Mesenchymal stem cell (in vitro differentiated cells and primary cell): ENCODE results near the gene PRSS57.

Experiments
- DNase-seq: peaks from one replicate; pipeline ENCODE4 v3.0.0-alpha.2; 2013
- H2AFZ ChIP-seq: one replicate; pipeline ENCODE4 v1.6.1; 2013; ENCODE audit warnings: low read depth, mild to moderate bottlenecking, control low read depth, inconsistent platforms, low read length, moderate library complexity
- H2AK5ac ChIP-seq: 2 replicates; pipeline ENCODE4 v1.6.1; 2013; ENCODE audit warnings: low read length, moderate library complexity, mild to moderate bottlenecking, inconsistent platforms; ENCODE audit not compliant: severe bottlenecking
- H2BK120ac ChIP-seq: one replicate; pipeline ENCODE4 v1.6.1; 2013; ENCODE audit warnings: low read depth, mild to moderate bottlenecking, inconsistent platforms, low read length, moderate library complexity
- H2BK12ac ChIP-seq, 2 experiments: one replicate each; pipeline ENCODE4 v1.6.1; 2013; ENCODE audit warnings: inconsistent platforms in 2 of 2, low read length in 2 of 2, mild to moderate bottlenecking in 2 of 2, moderate library complexity in 2 of 2, control low read depth in 1 of 2
- H2BK15ac ChIP-seq: one replicate; pipeline ENCODE4 v1.6.1; 2013; ENCODE audit warnings: mild to moderate bottlenecking, low read depth, inconsistent platforms; ENCODE audit not compliant: poor library complexity, severe bottlenecking
- H2BK5ac ChIP-seq: 2 replicates; pipeline ENCODE4 v1.6.1; 2013; ENCODE audit warnings: low read depth, mild to moderate bottlenecking, low read length, control low read depth, inconsistent platforms; ENCODE audit not compliant: poor library complexity, severe bottlenecking
- H3K14ac ChIP-seq, 2 experiments: one replicate each; pipeline ENCODE4 v1.6.1; 2013; ENCODE audit warnings: inconsistent platforms in 2 of 2, low read length in 2 of 2, control low read depth in 1 of 2, mild to moderate bottlenecking in 1 of 2, moderate library complexity in 1 of 2
- H3K18ac ChIP-seq, 2 experiments: one replicate each; pipeline ENCODE4 v1.6.1; 2013; ENCODE audit warnings: inconsistent platforms in 2 of 2, low read length in 2 of 2, control low read depth in 1 of 2, low read depth in 1 of 2, mild to moderate bottlenecking in 1 of 2
- H3K23ac ChIP-seq, 2 experiments: one replicate each; pipeline ENCODE4 v1.6.1; 2013; ENCODE audit warnings: inconsistent platforms in 2 of 2, low read length in 2 of 2, mild to moderate bottlenecking in 2 of 2, moderate library complexity in 2 of 2, control low read depth in 1 of 2
- H3K27ac ChIP-seq: 2 replicates; pipeline ENCODE4 v1.5.1; 2013; ENCODE audit warnings: mild to moderate bottlenecking, moderate library complexity, low read length, control low read depth, inconsistent platforms; ENCODE audit not compliant: poor library complexity, severe bottlenecking
- H3K27me3 ChIP-seq, 2 experiments: 2 replicates each; pipeline versions ENCODE4 v1.6.1 to v1.7.0; 2013; ENCODE audit warnings: low read length in 2 of 2, mild to moderate bottlenecking in 2 of 2, moderate library complexity in 2 of 2, control low read depth in 1 of 2, inconsistent platforms in 1 of 2; ENCODE audit not compliant: control insufficient read depth in 1 of 2, insufficient read depth in 1 of 2
- H3K36me3 ChIP-seq, 2 experiments: 2 replicates each; pipeline versions ENCODE4 v1.6.1 to v1.7.0; 2013; ENCODE audit warnings: low read length in 2 of 2, control low read depth in 1 of 2, inconsistent platforms in 1 of 2, low read depth in 1 of 2, mild to moderate bottlenecking in 1 of 2; ENCODE audit not compliant: insufficient read depth in 2 of 2, control insufficient read depth in 1 of 2
- H3K4ac ChIP-seq, 2 experiments: one replicate each; pipeline ENCODE4 v1.6.1; 2013; ENCODE audit warnings: inconsistent platforms in 2 of 2, low read length in 2 of 2, mild to moderate bottlenecking in 2 of 2, moderate library complexity in 2 of 2, control low read depth in 1 of 2, low read depth in 1 of 2
- H3K4me1 ChIP-seq: 2 replicates; pipeline ENCODE4 v1.6.1; 2013; ENCODE audit warnings: low read depth, low read length, control low read depth; ENCODE audit not compliant: control insufficient read depth, insufficient read depth
- H3K4me2 ChIP-seq: 2 replicates; pipeline ENCODE4 v1.6.1; 2013; ENCODE audit warnings: low read length, mild to moderate bottlenecking, inconsistent platforms; ENCODE audit not compliant: poor library complexity, severe bottlenecking
- H3K4me3 ChIP-seq, 2 experiments: 2 replicates each; pipeline versions ENCODE4 v1.5.1 to v1.7.0; 2013; ENCODE audit warnings: low read length in 2 of 2, mild to moderate bottlenecking in 2 of 2, control low read depth in 1 of 2, low read depth in 1 of 2; ENCODE audit not compliant: insufficient read depth in 1 of 2
- H3K79me1 ChIP-seq: replicated peaks from 2 replicates; pipeline ENCODE4 v1.6.1; 2013; ENCODE audit warnings: mild to moderate bottlenecking, control low read depth, low read length, inconsistent platforms; ENCODE audit not compliant: poor library complexity, severe bottlenecking
- H3K9ac ChIP-seq: 2 replicates; pipeline ENCODE4 v1.7.0; 2013; ENCODE audit warnings: mild to moderate bottlenecking, low read length, moderate library complexity
- H3K9me3 ChIP-seq: 2 replicates; pipeline ENCODE4 v1.7.0; 2013; ENCODE audit warnings: mild to moderate bottlenecking, low read length; ENCODE audit not compliant: control insufficient read depth
- H4K8ac ChIP-seq: one replicate; pipeline ENCODE4 v1.6.1; 2013; ENCODE audit warnings: inconsistent platforms, mild to moderate bottlenecking, low read length, moderate library complexity
- H4K91ac ChIP-seq: one replicate; pipeline ENCODE4 v1.6.1; 2013; ENCODE audit warnings: mild to moderate bottlenecking, low read length, inconsistent platforms
- WGBS: methylation state at CpG from one replicate; pipeline ENCODE4 v1.1.7; 2013; ENCODE audit warnings: mixed read lengths; 5-methylcytosine and 5-hydroxymethylcytosine counted together

Gene PRSS57

GRCh38 chr19:638906-639252 lies 56.4 kb downstream of the PRSS57 start:
- Histone ChIP-seq H2BK15ac (no peak overlapping the region), H2BK5ac (no peak overlapping the region), H3K27ac (no peak overlapping the region), H3K4me3 (peak overlapping the region in 1 of 2 experiments; percentile 81), H3K9me3 (no peaks in the 10 kb centered on the region), H2BK12ac (no peak overlapping the region), H3K27me3 (peaks cover 0 to 8% of the 10 kb centered on the region in 2 experiments), H3K4me1 (peaks cover 24% of the 10 kb centered on the region), H3K36me3 (peaks cover 0 to 20% of the 10 kb centered on the region in 2 experiments), H3K79me1 (peaks cover 12% of the 10 kb centered on the region), H2BK120ac (no peak overlapping the region), H3K14ac (no peak overlapping the region), H4K91ac (no peak overlapping the region), H3K18ac (no peak overlapping the region), H2AK5ac (no peak overlapping the region), H3K4me2 (peak overlapping the region; percentile 73), H3K23ac (no peak overlapping the region), H3K4ac (no peak overlapping the region), H2AFZ (peak overlapping the region; percentile 83), H3K9ac (peak overlapping the region; percentile 67), H4K8ac (no peak overlapping the region)
- 71% methylated on average over 15 of the region's 17 CpGs for WGBS
- DNase-seq = no peak
